ENCODE data around the gene VSNL1.

DNA sequence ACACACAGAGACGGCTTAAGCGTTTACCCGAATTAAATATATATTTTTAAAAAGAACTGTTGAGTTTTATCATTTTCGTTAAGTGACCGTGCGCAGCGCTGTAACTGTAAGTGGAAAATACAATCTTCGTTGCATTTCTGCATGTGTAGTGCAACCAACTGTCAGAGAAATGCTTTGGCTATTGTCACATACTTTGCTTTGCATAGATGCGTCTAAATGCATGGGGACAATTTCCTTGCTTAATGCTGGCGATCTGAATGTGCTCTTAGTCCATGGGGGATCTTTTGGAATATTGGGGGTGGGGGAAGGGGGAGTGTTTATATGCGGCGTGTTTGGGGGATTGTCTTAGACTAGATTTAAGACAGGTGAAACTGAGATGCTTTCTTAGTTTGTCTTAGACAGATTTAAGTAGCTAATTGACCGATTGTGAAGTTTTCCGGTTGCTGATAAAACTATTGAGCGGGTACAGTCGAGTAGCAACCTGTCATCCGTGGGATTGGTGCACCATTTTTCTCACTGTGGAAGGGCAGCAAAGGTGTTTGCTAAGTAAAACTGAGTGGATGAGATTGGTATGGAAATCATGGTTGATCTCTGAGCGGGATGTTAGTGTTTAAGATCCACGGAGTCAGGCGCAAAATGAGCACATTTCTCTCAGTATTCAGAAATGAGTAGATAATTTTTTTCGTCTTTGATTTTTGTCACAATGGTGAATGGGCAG lies 476 bp downstream of the VSNL1 start:
- TF ChIP-seq, protein P1, sequence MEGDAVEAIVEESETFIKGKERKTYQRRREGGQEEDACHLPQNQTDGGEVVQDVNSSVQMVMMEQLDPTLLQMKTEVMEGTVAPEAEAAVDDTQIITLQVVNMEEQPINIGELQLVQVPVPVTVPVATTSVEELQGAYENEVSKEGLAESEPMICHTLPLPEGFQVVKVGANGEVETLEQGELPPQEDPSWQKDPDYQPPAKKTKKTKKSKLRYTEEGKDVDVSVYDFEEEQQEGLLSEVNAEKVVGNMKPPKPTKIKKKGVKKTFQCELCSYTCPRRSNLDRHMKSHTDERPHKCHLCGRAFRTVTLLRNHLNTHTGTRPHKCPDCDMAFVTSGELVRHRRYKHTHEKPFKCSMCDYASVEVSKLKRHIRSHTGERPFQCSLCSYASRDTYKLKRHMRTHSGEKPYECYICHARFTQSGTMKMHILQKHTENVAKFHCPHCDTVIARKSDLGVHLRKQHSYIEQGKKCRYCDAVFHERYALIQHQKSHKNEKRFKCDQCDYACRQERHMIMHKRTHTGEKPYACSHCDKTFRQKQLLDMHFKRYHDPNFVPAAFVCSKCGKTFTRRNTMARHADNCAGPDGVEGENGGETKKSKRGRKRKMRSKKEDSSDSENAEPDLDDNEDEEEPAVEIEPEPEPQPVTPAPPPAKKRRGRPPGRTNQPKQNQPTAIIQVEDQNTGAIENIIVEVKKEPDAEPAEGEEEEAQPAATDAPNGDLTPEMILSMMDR (conservative IDR thresholded peaks at IDR 0.05) = no peak
- no peak for TF ChIP-seq ZFX (IDR thresholded peaks at IDR 0.05)

All from C4-2B (cell line).